ENCODE results near the gene PRELID3B. TPM values are rescaled to one million over a fixed set of nuclear protein-coding genes. Genes with fewer than 3 reads are reported as not detected.

PRELID3B gene
- total and polyA plus RNA-seq, 2 of the 13 experiments (the other 11 are each of a cell fraction or from before 2014, with no cell fraction given) = 23.3 to 42.6 TPM

GRCh38 chr20:59077705-59078104 lies 35.1 kb upstream of the PRELID3B start (continued):
- TF ChIP-seq NONO (IDR thresholded peaks at IDR 0.05) (0 out of 2 replicates have a peak, but pooled peaks have one; percentile 42), NONO (CRISPR knock-in tag; conservative IDR thresholded peaks at IDR 0.05) (no peak), ZNF609 (CRISPR knock-in tag; IDR thresholded peaks at IDR 0.05; ENCODE audit: borderline replicate concordance) (no peak), ZBTB49 (CRISPR knock-in tag; IDR thresholded peaks at IDR 0.05; ENCODE audit: borderline replicate concordance) (no peak), PAWR (CRISPR knock-in tag; IDR thresholded peaks at IDR 0.05; ENCODE audit: borderline replicate concordance) (no peak), FOXK2 (IDR thresholded peaks at IDR 0.05) (0 out of 2 replicates have a peak, but pooled peaks have one; percentile 28), HIVEP1 (CRISPR knock-in tag; IDR thresholded peaks at IDR 0.05) (no peak), FOXM1 (CRISPR knock-in tag; IDR thresholded peaks at IDR 0.05) (no peak), RAD51 (IDR thresholded peaks at IDR 0.05; ENCODE audit: borderline replicate concordance) (peak; percentile 25; the same call in 1 of the 2 replicates), PCBP2 (optimal IDR thresholded peaks at IDR 0.05; ENCODE audit: low read depth, low read length, poor library complexity, severe bottlenecking) (peak; percentile 94), REL (CRISPR knock-in tag; conservative IDR thresholded peaks at IDR 0.05) (no peak), TFAP4 (IDR thresholded peaks at IDR 0.05; ENCODE audit: borderline replicate concordance, low read depth) (no peak), ZBTB2 (CRISPR knock-in tag; IDR thresholded peaks at IDR 0.05; ENCODE audit: low read depth) (no peak), ZNF563 (CRISPR knock-in tag; IDR thresholded peaks at IDR 0.05) (no peak), TAF15 (IDR thresholded peaks at IDR 0.05; ENCODE audit: low read depth, low read length, poor library complexity, severe bottlenecking) (no peak), TBP (CRISPR knock-in tag; IDR thresholded peaks at IDR 0.05) (no peak), MTF1 (CRISPR knock-in tag; IDR thresholded peaks at IDR 0.05) (no peak), ZEB1 (IDR thresholded peaks at IDR 0.05; ENCODE audit: insufficient replicate concordance, low read depth) (no peak), NKX3-1 (CRISPR knock-in tag; IDR thresholded peaks at IDR 0.05) (no peak), NBN (conservative IDR thresholded peaks at IDR 0.05) (0 out of 2 replicates have a peak, but pooled peaks have one; percentile 75)

Data from HepG2 (cell line).